NCI-H2196 (cell line): ENCODE data around the gene SGPL1.

Source experiments
- DNase-seq: peaks from one replicate; lab custom pipeline; 2025; ENCODE audit not compliant: unreplicated experiment; lab: John Stamatoyannopoulos, UW

The SGPL1 gene

DNA sequence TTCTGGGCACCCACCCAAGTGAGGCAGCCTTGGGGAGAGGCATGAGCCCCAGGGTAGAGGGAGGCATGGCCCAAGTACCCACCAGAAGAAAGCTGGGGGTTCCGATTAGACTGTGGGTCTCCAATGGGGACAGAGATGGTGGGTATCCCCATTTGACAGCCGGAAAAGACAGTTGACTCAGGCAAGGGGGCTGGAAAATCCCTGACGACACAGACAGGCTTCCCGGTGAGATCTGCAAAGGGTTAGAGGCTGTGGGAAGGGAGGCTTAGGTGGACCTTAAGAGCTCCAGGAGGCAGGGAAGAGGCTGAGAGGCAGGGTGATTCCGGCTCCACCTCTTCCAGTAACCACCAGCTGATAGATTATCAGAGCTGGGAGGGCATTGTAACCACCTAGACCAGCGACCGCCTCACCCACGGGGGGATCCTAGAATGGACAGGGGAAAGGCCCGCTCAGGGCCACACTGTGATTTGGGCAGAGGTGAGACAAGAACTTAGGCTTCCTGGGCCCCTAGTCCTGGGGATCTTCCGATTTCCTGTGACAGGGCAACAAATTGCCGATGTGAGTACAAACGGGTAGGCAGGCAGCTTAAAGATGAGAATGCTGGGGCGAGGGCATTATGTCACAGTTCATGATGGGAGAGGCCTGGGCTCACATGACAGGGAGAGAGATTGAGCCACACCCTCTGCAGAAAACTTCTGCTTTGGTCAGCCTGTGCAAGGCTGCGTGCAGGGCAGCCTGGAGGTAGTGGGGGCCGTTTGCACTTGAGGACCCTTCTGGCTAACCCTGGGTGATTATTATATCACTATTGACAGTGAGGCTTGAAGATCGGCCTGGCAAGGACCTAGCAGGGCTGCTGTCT is 36.0 kb upstream of the SGPL1 start:
- no peak for DNase-seq

DNA sequence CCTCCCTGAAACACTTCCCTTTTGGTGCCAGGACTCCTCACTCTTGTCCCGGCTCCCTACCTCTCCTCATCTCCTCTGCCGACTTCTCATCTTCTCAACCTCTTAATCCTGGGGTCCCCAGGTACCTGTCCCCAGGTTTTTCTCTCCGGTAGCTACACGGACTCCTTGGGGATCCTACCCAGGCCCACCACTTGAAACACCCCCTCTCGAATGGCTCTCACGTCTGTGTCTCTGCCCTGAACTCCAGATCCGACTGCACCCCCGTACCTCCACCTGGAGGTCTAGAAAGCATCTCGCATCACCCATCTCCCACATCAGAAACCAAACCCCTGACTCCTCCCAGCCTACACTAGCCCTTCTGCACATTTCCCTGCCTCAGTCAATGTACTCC is 35.4 kb upstream of the SGPL1 start:
- no peak for DNase-seq

GRCh38 chr10:70780772-70781171 is 35.0 kb upstream of the SGPL1 start:
- DNase-seq: no peak

GRCh38 chr10:70781461-70782051 is 34.2 kb upstream of the SGPL1 start:
- DNase-seq: no peak

GRCh38 chr10:70782086-70782745 is 33.5 kb upstream of the SGPL1 start:
- DNase-seq: no peak

DNA sequence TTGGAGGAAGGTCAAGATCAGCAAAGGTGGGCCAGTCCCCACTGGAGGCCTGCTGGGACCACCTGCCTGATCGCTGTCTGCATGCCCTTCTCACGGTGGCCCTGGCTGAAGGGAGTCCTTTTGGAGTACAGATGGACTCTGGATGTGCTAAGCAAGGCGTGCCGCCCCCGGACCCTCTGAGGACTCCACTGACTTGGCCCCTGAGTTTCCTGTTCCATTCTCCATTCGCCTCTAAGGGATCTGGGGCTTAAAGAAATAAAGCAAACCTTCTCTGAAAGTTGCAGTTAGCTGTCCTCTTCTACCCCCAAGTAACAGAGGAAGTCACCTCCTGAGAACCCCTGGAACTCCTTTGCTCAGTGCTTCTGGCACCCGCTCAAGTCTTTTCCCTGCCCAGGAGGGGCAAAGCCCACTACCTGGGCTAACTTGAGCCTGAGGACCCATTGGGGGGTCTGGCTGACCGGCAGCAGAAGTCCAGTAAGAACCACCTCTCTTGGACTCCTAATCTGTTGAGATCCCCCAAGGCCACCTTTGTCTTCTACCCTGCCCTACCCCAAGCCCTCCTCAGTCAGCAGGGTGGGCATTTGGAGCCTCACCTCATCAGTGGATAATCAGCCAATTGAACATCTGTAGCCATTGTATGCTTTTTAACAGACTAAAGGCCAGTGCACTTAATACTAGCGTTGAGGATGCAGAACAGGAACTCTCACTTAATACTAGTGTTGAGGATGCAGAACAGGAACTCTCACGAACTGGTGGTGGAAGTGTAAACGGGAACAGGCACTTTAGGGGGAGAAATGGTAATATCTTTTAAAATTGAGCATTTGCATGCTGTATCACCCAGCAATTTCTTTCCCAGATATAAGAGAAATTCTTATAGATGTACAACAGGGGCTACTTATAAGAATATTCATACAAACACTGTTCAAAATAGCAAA is 32.7 kb upstream of the SGPL1 start:
- DNase-seq: no peak

GRCh38 chr10:70784016-70784415 is 31.7 kb upstream of the SGPL1 start:
- DNase-seq: no peak

GRCh38 chr10:70784471-70784870 is 31.3 kb upstream of the SGPL1 start:
- no peak for DNase-seq

GRCh38 chr10:70785190-70785589 is 30.6 kb upstream of the SGPL1 start, which contains the start of gene TBATA:
Gene TBATA (minus strand): TSS chr10:70785377. CDS start chr10:70783379, 1,998 bp downstream.
- DNase-seq: no peak

- no peak for DNase-seq
Observed at GRCh38 chr10:70786799-70787415, 28.8 kb upstream of the SGPL1 start.

DNA sequence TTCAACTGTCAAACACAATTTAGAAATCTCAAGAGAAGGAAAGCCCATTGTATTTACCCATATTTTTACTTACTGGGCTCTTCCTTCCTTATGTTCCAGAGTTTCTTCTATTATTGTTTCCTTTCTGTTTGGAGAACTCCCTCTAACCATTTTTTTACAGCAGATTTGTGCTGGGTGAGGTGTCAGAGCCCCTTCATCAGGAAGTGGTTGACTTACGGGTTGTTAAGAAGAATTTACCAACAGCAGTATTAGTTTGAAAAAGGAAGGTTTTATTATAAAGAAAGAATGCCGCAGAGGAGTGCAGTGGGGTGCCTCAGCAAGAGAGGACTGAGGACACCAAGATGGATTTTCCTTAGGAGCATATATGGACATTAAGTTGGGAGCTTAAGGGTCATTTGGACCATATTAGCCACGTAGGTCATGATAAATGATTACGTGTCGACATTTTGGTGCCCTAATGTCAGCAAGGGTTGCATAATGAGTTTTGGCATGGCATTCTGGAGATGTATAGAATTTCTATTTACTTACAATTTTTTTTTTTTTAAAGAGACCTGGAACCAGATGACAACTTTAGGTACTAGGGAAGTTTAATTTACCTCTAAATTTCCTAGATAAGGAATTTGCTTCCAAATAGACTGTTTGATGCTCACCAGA is 24.2 kb upstream of the SGPL1 start:
- DNase-seq: no peak

DNA sequence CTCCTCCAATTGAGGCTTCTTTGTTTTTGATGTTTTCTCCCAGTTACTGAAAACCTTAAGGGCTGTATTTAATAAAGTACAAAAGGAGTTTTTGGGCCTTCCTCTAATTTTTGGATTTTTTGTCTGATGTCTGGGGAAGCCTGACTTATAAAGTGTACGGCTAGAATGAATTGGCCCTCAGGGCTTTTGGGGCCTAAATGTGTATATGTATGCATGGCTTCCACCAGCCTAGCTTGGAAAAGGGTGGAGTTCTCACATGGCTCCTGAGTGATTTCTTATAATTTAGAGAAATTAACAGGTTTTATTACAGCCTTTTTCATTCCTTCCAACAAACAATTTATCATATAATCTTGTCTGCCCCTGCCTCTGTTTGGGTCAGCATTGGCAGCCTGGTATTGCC is 20.1 kb upstream of the SGPL1 start:
- DNase-seq: no peak

GRCh38 chr10:70797840-70798239 is 17.9 kb upstream of the SGPL1 start:
- no peak for DNase-seq

GRCh38 chr10:70799124-70799523 is 16.6 kb upstream of the SGPL1 start:
- no peak for DNase-seq

DNA sequence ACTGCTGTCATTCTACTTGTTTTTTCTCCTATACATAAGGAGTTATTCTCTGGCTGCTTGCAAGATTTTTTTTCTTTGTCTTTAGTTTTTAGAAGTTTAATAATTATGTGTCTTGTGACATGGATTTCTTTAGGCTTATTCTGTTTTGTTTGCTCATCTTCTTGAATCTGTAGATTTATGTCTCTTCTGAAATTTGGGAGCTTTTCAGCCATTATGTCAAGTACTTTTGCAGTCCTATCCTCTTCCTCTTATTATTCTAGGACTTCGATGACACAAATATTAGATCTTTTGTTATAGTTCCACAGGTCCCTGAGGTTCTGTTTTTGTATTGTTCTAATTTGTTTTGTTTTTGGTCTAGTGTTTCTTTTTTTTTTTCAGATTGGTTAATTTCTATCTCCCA is 13.9 kb upstream of the SGPL1 start:
- no peak for DNase-seq

GRCh38 chr10:70803775-70804420 is 11.8 kb upstream of the SGPL1 start:
- peak; percentile 86 for DNase-seq

DNA sequence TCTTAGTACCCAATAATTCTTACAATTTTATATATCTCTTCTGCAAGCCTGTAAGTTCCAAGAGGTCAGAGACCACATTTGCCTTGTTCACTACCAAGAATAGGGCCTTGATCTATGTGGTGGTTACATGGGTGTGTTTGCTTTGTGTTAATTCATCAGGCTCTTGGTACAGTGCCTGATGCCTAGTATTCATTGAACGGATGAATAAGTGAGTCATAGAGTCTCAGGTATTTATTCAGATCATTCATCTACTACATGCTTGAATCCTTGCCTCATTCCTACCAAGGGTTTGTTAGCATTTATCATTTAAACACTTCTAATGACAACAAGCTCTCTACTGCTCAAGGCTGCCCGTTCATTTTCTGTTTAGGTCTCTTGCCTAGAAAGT is 11.3 kb upstream of the SGPL1 start:
- no peak for DNase-seq

GRCh38 chr10:70805619-70806215 is 10.0 kb upstream of the SGPL1 start:
- DNase-seq: no peak

GRCh38 chr10:70806841-70807240 is 8.9 kb upstream of the SGPL1 start:
- DNase-seq: no peak
